Measurements from ENCODE around the gene ANAPC4. TPM values are rescaled to one million over a fixed set of nuclear protein-coding genes. Genes with fewer than 3 reads are reported as not detected.

The ANAPC4 gene
- total RNA-seq, 2 donors from 2014 or later: 19.1 to 24.8 TPM

- no peak for DNase-seq
- TF ChIP-seq CTCF (IDR thresholded peaks at IDR 0.05): no peak
- Histone ChIP-seq H3K4me1 (no peaks in the 10 kb centered on the region), H3K9me3 (no peaks in the 10 kb centered on the region), H3K36me3 (no peaks in the 10 kb centered on the region), H3K9ac (ENCODE audit: low read depth in 2 of 2, low read length in 2 of 2) (no peak overlapping the region), H3K4me3 (no peak overlapping the region), H3K27me3 (no peaks in the 10 kb centered on the region), H3K27ac (no peak overlapping the region)
- intact Hi-C loops (cut with DNase I): no loop called here
Observed at GRCh38 chr4:25413261-25413660, 36.2 kb downstream of the ANAPC4 start.

DNA sequence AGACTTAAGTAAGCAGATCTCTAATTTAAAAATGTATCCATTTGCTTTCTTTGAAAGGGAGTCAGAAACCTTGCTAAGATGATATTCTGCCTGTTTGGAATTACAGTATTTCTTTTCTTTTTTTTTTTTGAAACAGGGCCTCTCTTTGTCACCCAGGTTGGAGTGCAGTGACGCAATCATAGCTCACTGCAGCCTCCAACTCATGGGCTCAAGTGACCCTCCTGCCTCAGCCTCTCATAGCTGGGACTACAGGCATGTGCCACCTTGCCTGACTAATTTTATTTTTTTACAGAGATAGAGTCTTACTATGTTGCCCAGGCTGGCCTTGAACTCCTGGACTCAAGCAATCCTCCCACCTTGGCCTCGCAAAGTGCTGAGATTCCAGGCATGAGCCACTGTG, 40.0 kb downstream of the ANAPC4 start:
- intact Hi-C loops (cut with DNase I): no loop called here
- no peak for TF ChIP-seq CTCF (IDR thresholded peaks at IDR 0.05)
- H3K27me3 ChIP-seq: no peaks in the 10 kb centered on the region
- H3K4me1 ChIP-seq: no peaks in the 10 kb centered on the region
- H3K36me3 ChIP-seq: no peaks in the 10 kb centered on the region
- H3K9me3 ChIP-seq: no peaks in the 10 kb centered on the region
- H3K4me3 ChIP-seq: no peak overlapping the region
- H3K9ac ChIP-seq (ENCODE audit: low read depth in 2 of 2, low read length in 2 of 2): no peak overlapping the region
- DNase-seq: no peak
- H3K27ac ChIP-seq: no peak overlapping the region

DNA sequence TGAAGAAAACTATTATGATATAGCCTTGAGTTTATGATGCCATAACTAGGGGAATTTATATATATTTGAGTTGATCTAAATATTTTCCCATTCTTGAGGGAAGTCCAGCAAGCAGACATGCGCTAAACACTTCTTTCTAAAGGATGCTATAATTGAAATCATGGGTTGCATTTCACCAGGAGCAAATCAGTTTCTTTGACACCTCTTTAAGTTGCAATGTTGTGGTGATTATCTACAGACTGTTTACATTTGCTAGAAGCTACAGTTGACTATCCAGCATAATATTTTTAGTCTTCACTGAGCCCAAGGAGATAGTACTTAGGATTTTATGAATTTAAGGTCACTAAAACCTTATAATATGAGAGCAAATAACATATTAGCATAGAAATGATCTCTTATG, 43.9 kb downstream of the ANAPC4 start:
- Histone ChIP-seq H3K27me3 (no peaks in the 10 kb centered on the region), H3K4me1 (no peaks in the 10 kb centered on the region), H3K27ac (no peak overlapping the region), H3K36me3 (no peaks in the 10 kb centered on the region), H3K9me3 (no peaks in the 10 kb centered on the region), H3K9ac (ENCODE audit: low read depth in 2 of 2, low read length in 2 of 2) (no peak overlapping the region), H3K4me3 (no peak overlapping the region)
- DNase-seq: no peak
- no peak for TF ChIP-seq CTCF (IDR thresholded peaks at IDR 0.05)
- intact Hi-C loops (cut with DNase I): no loop called here

- peak overlapping the region; percentile 3 for H3K27ac ChIP-seq
- no peaks in the 10 kb centered on the region for H3K9me3 ChIP-seq
- no peaks in the 10 kb centered on the region for H3K4me1 ChIP-seq
- no peak overlapping the region for H3K9ac ChIP-seq (ENCODE audit: low read depth in 2 of 2, low read length in 2 of 2)
- DNase-seq: peak; percentile 28
- no peaks in the 10 kb centered on the region for H3K27me3 ChIP-seq
- H3K4me3 ChIP-seq: no peak overlapping the region
- H3K36me3 ChIP-seq: no peaks in the 10 kb centered on the region
- no peak for TF ChIP-seq CTCF (IDR thresholded peaks at IDR 0.05)
- intact Hi-C loops (cut with DNase I): no loop called here
Observed at GRCh38 chr4:25421816-25422525, 44.9 kb downstream of the ANAPC4 start.

- no peak for DNase-seq
- H3K4me1 ChIP-seq: no peaks in the 10 kb centered on the region
- no peaks in the 10 kb centered on the region for H3K36me3 ChIP-seq
- intact Hi-C loops (cut with DNase I): no loop called here
- TF ChIP-seq CTCF (IDR thresholded peaks at IDR 0.05): no peak
- no peak overlapping the region for H3K4me3 ChIP-seq
- H3K9ac ChIP-seq (ENCODE audit: low read depth in 2 of 2, low read length in 2 of 2): no peak overlapping the region
- no peaks in the 10 kb centered on the region for H3K9me3 ChIP-seq
- H3K27me3 ChIP-seq: no peaks in the 10 kb centered on the region
- no peak overlapping the region for H3K27ac ChIP-seq
Observed at GRCh38 chr4:25423548-25423947, 46.5 kb downstream of the ANAPC4 start.
